Endothelial cell of umbilical vein (primary cell): ENCODE results near the gene AMT. TPM values are rescaled to one million over a fixed set of nuclear protein-coding genes. Genes with fewer than 3 reads are reported as not detected.

Source experiments
- BruUV-seq: library from RNA; stranded (reverse); fragments of 400-500 nt; replicated peaks from 2 replicates; lab custom pipeline; 2021; lab: Mats Ljungman, UMichigan
- CTCF ChIA-PET: fragments of 300-600, 350-600 bp; sonication (Branson Sonifier 250); formaldehyde crosslinking; loops from one replicate; lab custom pipeline; 2021; ENCODE audit warnings: antibody characterized with exemption, inconsistent platforms; lab: Charles Lee
- POLR2A ChIA-PET: fragments of 300-600, 350-600 bp; sonication (Branson Sonifier 250); formaldehyde crosslinking; loops from one replicate; lab custom pipeline; 2021; ENCODE audit warnings: antibody characterized with exemption, inconsistent platforms; lab: Charles Lee
- DNase-seq: peaks from one replicate; pipeline ENCODE4 v3.0.0-alpha.2; 2011; ENCODE audit warnings: low read depth, low spot score
- FAIRE-seq: peaks from 2 replicates; lab custom pipeline; 2011; peaks lifted over from hg19 to GRCh38; lab: Jason Lieb, UNC
- H2AFZ ChIP-seq: 2 replicates; pipeline ENCODE4 v1.6.0; 2012; ENCODE audit warnings: low read depth, low read length, control low read depth, inconsistent platforms
- H3K27ac ChIP-seq: 2 replicates; pipeline ENCODE4 v1.5.1; 2011; ENCODE audit warnings: low read depth, mild to moderate bottlenecking, control low read depth, low read length, moderate library complexity; ENCODE audit not compliant: insufficient read depth
- H3K27me3 ChIP-seq, 2 experiments: 2 replicates each; pipeline versions ENCODE4 v1.6.0 to v1.6.1; 2011; ENCODE audit warnings: low read length in 2 of 2, mixed read lengths in 1 of 2; ENCODE audit not compliant: control insufficient read depth in 2 of 2, insufficient read depth in 2 of 2
- H3K36me3 ChIP-seq, 2 experiments: 2 replicates in 1 of 2; 3 replicates in 1 of 2; pipeline ENCODE4 v1.5.1; 2011; ENCODE audit warnings: low read length in 2 of 2, mild to moderate bottlenecking in 1 of 2, moderate library complexity in 1 of 2; ENCODE audit not compliant: control insufficient read depth in 2 of 2, insufficient read depth in 2 of 2; ENCODE audit errors: extremely low read depth in 1 of 2
- H3K4me1 ChIP-seq: 3 replicates; pipeline ENCODE4 v1.5.1; 2011; ENCODE audit warnings: mild to moderate bottlenecking, low read length; ENCODE audit not compliant: control insufficient read depth, insufficient read depth; ENCODE audit errors: extremely low read depth
- H3K4me2 ChIP-seq: 2 replicates; pipeline ENCODE4 v1.6.1; 2011; ENCODE audit warnings: low read length, control low read depth, mixed read lengths; ENCODE audit not compliant: insufficient read depth
- H3K4me3 ChIP-seq, 3 experiments: fragments of 200-600 bp in 1 of 3; sonication (generic), shearing (Covaris generic) in 1 of 3; replicated peaks in 1 of 3; 2 replicates each; pipeline ENCODE4 v1.5.1; 2011 to 2016; ENCODE audit warnings: control low read depth in 3 of 3, low read length in 3 of 3, mild to moderate bottlenecking in 2 of 3, inconsistent platforms in 1 of 3, low read depth in 1 of 3, moderate library complexity in 1 of 3; ENCODE audit not compliant: insufficient read depth in 1 of 3
- H3K79me2 ChIP-seq: 2 replicates; pipeline ENCODE4 v1.6.0; 2012; ENCODE audit warnings: low read length, inconsistent platforms; ENCODE audit not compliant: control insufficient read depth, insufficient read depth
- H3K9ac ChIP-seq: replicated peaks from 2 replicates; pipeline ENCODE3; 2011; ENCODE audit warnings: low read length, control low read depth; ENCODE audit not compliant: insufficient read depth; ENCODE audit errors: extremely low read depth
- H3K9me1 ChIP-seq: replicated peaks from 3 replicates; pipeline ENCODE4 v1.6.0; 2011; ENCODE audit warnings: mild to moderate bottlenecking, low read length; ENCODE audit not compliant: control insufficient read depth, insufficient read depth; ENCODE audit errors: extremely low read depth
- H3K9me3 ChIP-seq: replicated peaks from 2 replicates; pipeline ENCODE4 v1.5.1; 2012; ENCODE audit warnings: low read length, inconsistent platforms; ENCODE audit not compliant: control insufficient read depth, insufficient read depth
- H4K20me1 ChIP-seq: replicated peaks from 2 replicates; pipeline ENCODE3; 2011; ENCODE audit warnings: mild to moderate bottlenecking, low read length; ENCODE audit not compliant: control insufficient read depth, insufficient read depth; ENCODE audit errors: extremely low read depth
- EZH2 ChIP-seq: IDR thresholded peaks from 2 replicates; pipeline ENCODE4 v1.6.1; 2012; ENCODE audit warnings: borderline replicate concordance, low read depth, mild to moderate bottlenecking, moderate library complexity, low read length, inconsistent platforms; ENCODE audit not compliant: severe bottlenecking
- FOS ChIP-seq: IDR thresholded peaks from 2 replicates; pipeline ENCODE4 v1.6.1; 2011; ENCODE audit warnings: mild to moderate bottlenecking, low read length, moderate library complexity, borderline replicate concordance; ENCODE audit not compliant: insufficient read depth
- GATA2 ChIP-seq: IDR thresholded peaks from 2 replicates; pipeline ENCODE4 v1.7.0; 2011; ENCODE audit warnings: low read depth, mild to moderate bottlenecking, moderate library complexity, mixed read lengths, low read length; ENCODE audit not compliant: insufficient read length, insufficient read depth
- JUN ChIP-seq: IDR thresholded peaks from 2 replicates; pipeline ENCODE4 v1.6.1; 2011; ENCODE audit warnings: borderline replicate concordance, low read depth; ENCODE audit not compliant: insufficient read length, insufficient read depth
- MYC ChIP-seq: IDR thresholded peaks from one replicate; pipeline ENCODE4 v1.6.1; 2011; ENCODE audit warnings: mild to moderate bottlenecking, low read depth, low read length
- POLR2A ChIP-seq: IDR thresholded peaks from 2 replicates; pipeline ENCODE4 v1.6.1; 2012; ENCODE audit warnings: low read depth, mild to moderate bottlenecking, control low read depth, low read length
- POLR2AphosphoS5 ChIP-seq: IDR thresholded peaks from 2 replicates; pipeline ENCODE4 v1.6.1; 2012; ENCODE audit warnings: low read depth, mild to moderate bottlenecking, control low read depth, low read length, moderate library complexity; ENCODE audit not compliant: insufficient read depth
- dilution Hi-C: fragments of 300-500 bp; cut with MboI; formaldehyde crosslinking; loops from one replicate; pipeline ENCODE4 v1.15.0; 2019; ENCODE audit warnings: low sequenced_read_pairs; ENCODE audit not compliant: extremely low pct_ligation_motif_present
- intact Hi-C: fragments of 100-400 bp; cut with micrococcal nuclease; formaldehyde crosslinking; loops from one replicate; pipeline ENCODE4 v1.10.0; 2022
- polyA plus RNA-seq, 4 experiments: library from polyadenylated mRNA; depleted of rRNA in 3 of 4; stranded (reverse) in 3 of 4; unstranded in 1 of 4; fragments of >200 nt; gene quantifications; 2 replicates each; pipeline versions ENCODE4 v1.2.1 to v1.2.3, GENCODE V29; 2011 to 2012; ENCODE audit warnings: missing spikeins in 1 of 4
- total RNA-seq: library from RNA; stranded (reverse); gene quantifications from 2 replicates; pipeline ENCODE4 v1.2.3, GENCODE V29; 2021
- TF ChIP-seq, protein P1 (sequence below): IDR thresholded peaks from 2 replicates; pipeline ENCODE4 v1.6.1; 2011; ENCODE audit not compliant: insufficient read depth, insufficient read length
- TF ChIP-seq, protein P2 (sequence below), 2 donors: IDR thresholded peaks; 1 replicate in 1 of 2; 2 replicates in 1 of 2; pipeline ENCODE4 v1.5.1; 2011; ENCODE audit warnings: low read length in 2 of 2, mild to moderate bottlenecking in 2 of 2, moderate library complexity in 2 of 2, control low read depth in 1 of 2, inconsistent platforms in 1 of 2, low read depth in 1 of 2; ENCODE audit not compliant: insufficient read depth in 1 of 2; ENCODE audit errors: extremely low read depth in 1 of 2

The AMT gene
- total and polyA plus RNA-seq, 2 donors (not counting 3 experiments of a cell fraction or from before 2014, with no cell fraction given), result 4.4 to 9.0 TPM

- no peak overlapping the region for H2AFZ ChIP-seq
- ChIA-PET CTCF (interaction anchor here (1.1 to 1.5 kb wide), 2 partner anchors 114 to 217 kb away, joined by 3 to 5 read pairs; partner anchors contain the start of gene USP4), POLR2A (no interaction called here)
- no peak overlapping the region for H3K4me3 ChIP-seq
- H3K9me3 ChIP-seq, result no peaks in the 10 kb centered on the region
- dilution Hi-C loops, result no loop called here
- no peak overlapping the region for H3K27ac ChIP-seq
- H3K27me3 ChIP-seq, result no peaks in the 10 kb centered on the region
- H3K36me3 ChIP-seq, result no peaks in the 10 kb centered on the region
- FAIRE-seq (peak; percentile 28), DNase-seq (no peak)
- H3K9ac ChIP-seq, result no peak overlapping the region
- TF ChIP-seq EZH2 (no peak), MYC (no peak), POLR2AphosphoS5 (no peak), FOS (no peak), POLR2A (no peak), JUN (no peak), GATA2 (no peak)
- TF ChIP-seq, protein P1, sequence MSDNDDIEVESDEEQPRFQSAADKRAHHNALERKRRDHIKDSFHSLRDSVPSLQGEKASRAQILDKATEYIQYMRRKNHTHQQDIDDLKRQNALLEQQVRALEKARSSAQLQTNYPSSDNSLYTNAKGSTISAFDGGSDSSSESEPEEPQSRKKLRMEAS, result no peak
- TF ChIP-seq, protein P2, sequence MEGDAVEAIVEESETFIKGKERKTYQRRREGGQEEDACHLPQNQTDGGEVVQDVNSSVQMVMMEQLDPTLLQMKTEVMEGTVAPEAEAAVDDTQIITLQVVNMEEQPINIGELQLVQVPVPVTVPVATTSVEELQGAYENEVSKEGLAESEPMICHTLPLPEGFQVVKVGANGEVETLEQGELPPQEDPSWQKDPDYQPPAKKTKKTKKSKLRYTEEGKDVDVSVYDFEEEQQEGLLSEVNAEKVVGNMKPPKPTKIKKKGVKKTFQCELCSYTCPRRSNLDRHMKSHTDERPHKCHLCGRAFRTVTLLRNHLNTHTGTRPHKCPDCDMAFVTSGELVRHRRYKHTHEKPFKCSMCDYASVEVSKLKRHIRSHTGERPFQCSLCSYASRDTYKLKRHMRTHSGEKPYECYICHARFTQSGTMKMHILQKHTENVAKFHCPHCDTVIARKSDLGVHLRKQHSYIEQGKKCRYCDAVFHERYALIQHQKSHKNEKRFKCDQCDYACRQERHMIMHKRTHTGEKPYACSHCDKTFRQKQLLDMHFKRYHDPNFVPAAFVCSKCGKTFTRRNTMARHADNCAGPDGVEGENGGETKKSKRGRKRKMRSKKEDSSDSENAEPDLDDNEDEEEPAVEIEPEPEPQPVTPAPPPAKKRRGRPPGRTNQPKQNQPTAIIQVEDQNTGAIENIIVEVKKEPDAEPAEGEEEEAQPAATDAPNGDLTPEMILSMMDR (IDR thresholded peaks at IDR 0.05; ENCODE audit: extremely low read depth in 1 of 2, insufficient read depth in 1 of 2, low read depth in 1 of 2, low read length in 2 of 2), result no peak
- no peaks in the 10 kb centered on the region for H3K4me1 ChIP-seq
- intact Hi-C loops, result no loop called here
- no peaks in the 10 kb centered on the region for H3K79me2 ChIP-seq
- no peaks in the 10 kb centered on the region for H4K20me1 ChIP-seq
- BruUV-seq, result no TSS peak
- no peaks in the 10 kb centered on the region for H3K9me1 ChIP-seq
- no peak overlapping the region for H3K4me2 ChIP-seq
Observed at GRCh38 chr3:49454458-49454857, 32.2 kb upstream of the AMT start.
